Lower leg skin (tissue), 4 donors: ENCODE results near the gene PDE8B. TPM values are rescaled to one million over a fixed set of nuclear protein-coding genes. Genes with fewer than 3 reads are reported as not detected.

ENCODE experiments used
- DNase-seq, 2 donors: peaks; one replicate each; pipeline ENCODE4 v3.0.0-alpha.2; 2019; ENCODE audit warnings: low spot score in 2 of 2
- H3K4me3 ChIP-seq: fragments of 200-600 bp; sonication (generic); 2 replicates; pipeline ENCODE4 v1.5.1; 2017; ENCODE audit warnings: mild to moderate bottlenecking, low read depth; ENCODE audit not compliant: poor library complexity, severe bottlenecking
- POLR2A ChIP-seq, 2 donors: fragments of 450-650 bp; IDR thresholded peaks; one replicate each; pipeline ENCODE4 v1.6.1; 2016 to 2017; ENCODE audit warnings: antibody characterized with exemption in 2 of 2, mild to moderate bottlenecking in 1 of 2, moderate library complexity in 1 of 2
- WGBS, 2 donors: methylation state at CpG; one replicate each; pipeline ENCODE4 v1.1.5; 2018; 5-methylcytosine and 5-hydroxymethylcytosine counted together
- intact Hi-C: fragments of 100-400 bp; cut with DNase I; formaldehyde crosslinking; loops from one replicate; pipeline ENCODE4 v1.15.0; 2023; ENCODE audit warnings: low total_unique reads
- total RNA-seq, 4 donors: library from RNA; depleted of rRNA; stranded (reverse); fragments of >200 nt; gene quantifications; one replicate each; pipeline ENCODE4 v1.1.0, GENCODE V29; 2016
- TF ChIP-seq, protein P1 (sequence below), 3 donors: fragments of 450-650 bp; IDR thresholded peaks; one replicate each; pipeline ENCODE4 v1.5.1; 2016; ENCODE audit warnings: antibody characterized with exemption in 3 of 3, mild to moderate bottlenecking in 3 of 3, moderate library complexity in 2 of 3

Gene PDE8B
- total RNA-seq, 4 donors from 2014 or later, result 2.3 to 4.5 (median 2.6) TPM

DNA sequence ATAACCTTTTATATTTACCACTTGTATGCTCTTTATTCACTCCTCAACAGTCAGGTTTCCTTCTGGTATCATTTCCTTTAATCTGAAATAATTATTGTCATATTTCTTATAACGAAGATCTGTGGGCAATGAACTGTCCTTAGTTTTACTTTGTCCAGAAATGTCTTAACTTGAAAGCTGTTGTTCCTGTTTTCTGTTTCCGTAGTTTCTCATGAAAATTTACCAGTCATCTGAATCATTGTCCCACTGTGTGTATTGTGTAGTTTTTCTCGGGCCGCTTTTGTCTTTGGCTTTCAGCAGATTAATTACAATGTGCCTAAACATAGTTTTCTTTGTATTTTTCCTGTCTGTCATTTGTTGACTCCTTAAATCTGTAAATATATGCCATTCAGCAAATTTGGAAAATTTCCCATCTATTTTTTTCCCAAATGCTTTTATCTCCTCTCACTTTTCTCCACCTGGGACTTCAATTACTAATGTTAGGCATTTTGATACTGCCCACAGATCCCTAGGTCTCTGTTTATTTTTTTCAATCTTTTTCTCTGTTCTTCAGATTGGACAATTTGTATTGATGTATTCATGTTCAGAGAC, 74.9 kb downstream of the PDE8B start:
- no peak overlapping the region for H3K4me3 ChIP-seq
- TF ChIP-seq, protein P1, sequence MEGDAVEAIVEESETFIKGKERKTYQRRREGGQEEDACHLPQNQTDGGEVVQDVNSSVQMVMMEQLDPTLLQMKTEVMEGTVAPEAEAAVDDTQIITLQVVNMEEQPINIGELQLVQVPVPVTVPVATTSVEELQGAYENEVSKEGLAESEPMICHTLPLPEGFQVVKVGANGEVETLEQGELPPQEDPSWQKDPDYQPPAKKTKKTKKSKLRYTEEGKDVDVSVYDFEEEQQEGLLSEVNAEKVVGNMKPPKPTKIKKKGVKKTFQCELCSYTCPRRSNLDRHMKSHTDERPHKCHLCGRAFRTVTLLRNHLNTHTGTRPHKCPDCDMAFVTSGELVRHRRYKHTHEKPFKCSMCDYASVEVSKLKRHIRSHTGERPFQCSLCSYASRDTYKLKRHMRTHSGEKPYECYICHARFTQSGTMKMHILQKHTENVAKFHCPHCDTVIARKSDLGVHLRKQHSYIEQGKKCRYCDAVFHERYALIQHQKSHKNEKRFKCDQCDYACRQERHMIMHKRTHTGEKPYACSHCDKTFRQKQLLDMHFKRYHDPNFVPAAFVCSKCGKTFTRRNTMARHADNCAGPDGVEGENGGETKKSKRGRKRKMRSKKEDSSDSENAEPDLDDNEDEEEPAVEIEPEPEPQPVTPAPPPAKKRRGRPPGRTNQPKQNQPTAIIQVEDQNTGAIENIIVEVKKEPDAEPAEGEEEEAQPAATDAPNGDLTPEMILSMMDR (IDR thresholded peaks at IDR 0.05), result no peak
- no peak for TF ChIP-seq POLR2A (IDR thresholded peaks at IDR 0.05)
- 42 to 56% methylated on average over 4 of the region's 4 CpGs for WGBS, 2 donors
- DNase-seq, result no peak
- intact Hi-C loops, result no loop called here

DNA sequence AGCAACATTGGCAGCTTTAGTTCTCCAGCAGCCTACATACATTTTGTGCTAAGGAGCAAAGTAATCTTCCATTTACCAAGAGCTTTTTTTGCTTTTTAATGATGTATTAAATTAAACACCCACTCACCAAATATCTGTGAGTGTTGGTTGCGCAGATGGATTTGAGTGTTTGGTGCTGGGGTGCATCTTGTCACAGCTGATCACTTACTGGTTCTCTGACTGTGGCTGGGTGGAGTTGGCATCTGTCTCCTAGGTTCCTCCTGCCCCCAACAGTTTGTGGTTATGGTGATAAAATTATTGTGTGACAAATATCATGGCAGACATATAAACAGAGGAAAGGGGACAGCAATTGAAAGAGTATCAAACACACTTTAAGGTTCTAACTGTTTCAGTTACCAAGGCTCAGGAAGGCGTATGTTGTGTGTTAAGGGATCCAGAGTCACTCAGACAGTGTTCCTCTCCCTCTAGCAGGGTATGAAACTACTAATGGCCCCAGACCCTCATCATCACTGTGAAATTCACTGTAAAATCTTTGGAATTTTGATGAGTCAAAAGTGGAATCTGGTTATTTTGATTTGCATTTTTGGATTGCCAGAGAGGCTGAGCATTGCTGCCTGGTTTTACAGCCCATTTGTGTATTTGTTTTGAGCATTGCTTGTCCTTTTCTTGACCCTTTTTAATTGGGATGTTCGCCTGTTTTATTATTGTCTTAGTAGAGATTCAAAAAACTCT, 81.7 kb downstream of the PDE8B start:
- H3K4me3 ChIP-seq, result no peak overlapping the region
- no peak for DNase-seq
- WGBS, 2 donors, result 77 to 85% methylated on average over 3 of the region's 3 CpGs
- intact Hi-C loops, result no loop called here
- TF ChIP-seq, protein P1 (IDR thresholded peaks at IDR 0.05), result no peak
- no peak for TF ChIP-seq POLR2A (IDR thresholded peaks at IDR 0.05)

DNA sequence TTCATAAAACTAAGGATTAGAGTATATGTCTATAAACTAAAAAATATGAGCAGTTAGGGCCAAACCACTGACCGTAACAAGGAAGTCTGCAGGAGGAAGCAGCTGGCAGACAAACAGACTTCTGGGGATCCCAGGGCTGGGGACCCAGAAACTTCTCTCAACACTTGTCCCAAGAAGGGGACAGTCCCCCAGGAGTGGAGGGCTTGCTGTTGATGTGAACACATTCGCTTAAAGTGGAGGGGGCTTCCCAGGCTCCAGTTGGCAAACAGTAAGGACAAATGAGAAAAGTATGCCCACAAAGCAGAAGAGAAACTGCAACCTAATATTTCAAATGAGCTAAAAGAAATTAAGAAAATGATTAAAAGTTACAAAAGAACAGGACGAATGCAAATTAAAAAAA, 83.7 kb downstream of the PDE8B start:
- H3K4me3 ChIP-seq, result no peak overlapping the region
- DNase-seq, result no peak
- intact Hi-C loops, result no loop called here
- no peak for TF ChIP-seq POLR2A (IDR thresholded peaks at IDR 0.05)
- TF ChIP-seq, protein P1 (IDR thresholded peaks at IDR 0.05), result no peak
- WGBS, 2 donors, result 74 to 81% methylated on average over 3 of the region's 3 CpGs

DNA sequence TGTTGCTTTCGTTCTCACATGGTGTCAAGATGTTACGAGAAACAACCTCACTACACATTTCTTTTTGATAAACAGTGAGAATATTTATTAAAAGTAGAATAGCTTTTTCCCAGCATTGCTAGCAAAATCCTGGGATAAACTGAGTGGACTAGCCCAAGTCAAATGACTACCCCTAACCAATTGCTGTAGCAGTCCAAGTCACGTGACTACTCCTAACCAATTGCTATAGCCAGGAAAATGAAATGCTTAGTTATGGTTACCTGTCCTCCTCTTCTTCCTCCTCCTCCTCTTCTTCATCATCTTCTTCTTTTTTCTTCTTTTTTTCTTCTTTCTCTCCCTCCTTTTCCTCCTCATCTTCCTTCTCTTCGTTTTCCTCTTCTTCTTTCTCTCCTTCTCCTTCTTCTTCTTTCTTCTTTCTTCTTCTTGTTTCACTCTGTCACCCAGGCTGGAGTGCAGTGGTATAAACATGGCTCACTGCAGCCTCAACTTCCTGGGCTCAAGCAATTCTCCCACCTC, 85.4 kb downstream of the PDE8B start:
- WGBS, 2 donors, result 60 to 67% methylated on average over 4 of the region's 4 CpGs

DNA sequence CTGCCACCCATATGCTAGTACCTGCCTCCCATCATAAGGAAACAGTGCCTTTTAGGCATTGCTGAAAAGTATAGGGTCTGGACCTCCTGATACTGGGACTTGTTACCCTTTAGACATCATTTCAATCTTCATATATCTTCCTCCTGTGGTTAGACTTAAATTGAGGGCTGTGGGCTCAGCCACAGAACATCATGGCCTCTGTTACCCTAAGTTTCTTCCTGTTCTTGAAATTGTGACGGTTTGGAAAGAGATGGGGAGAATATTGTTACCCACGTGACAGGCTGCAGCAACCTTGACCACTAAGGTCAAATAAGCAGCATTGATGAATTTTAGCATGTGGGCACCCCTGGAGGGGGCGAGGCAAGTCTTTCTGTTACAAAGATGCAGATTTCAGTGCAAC, 87.7 kb downstream of the PDE8B start:
- 83 to 84% methylated on average over 3 of the region's 3 CpGs for WGBS, 2 donors
- intact Hi-C loops, result no loop called here
- H3K4me3 ChIP-seq, result no peak overlapping the region
- TF ChIP-seq POLR2A (IDR thresholded peaks at IDR 0.05), result no peak
- TF ChIP-seq, protein P1 (IDR thresholded peaks at IDR 0.05), result no peak
- no peak for DNase-seq

More for the DNA sequence above, 85.4 kb downstream of the PDE8B start:
- TF ChIP-seq, protein P1 (IDR thresholded peaks at IDR 0.05), result no peak
- TF ChIP-seq POLR2A (IDR thresholded peaks at IDR 0.05), result no peak
- DNase-seq, result no peak
- intact Hi-C loops, result no loop called here
- H3K4me3 ChIP-seq, result no peak overlapping the region
